Epithelial cell of esophagus (primary cell): Measurements from ENCODE around the gene NAP1L1.

Experiments used
- DNase-seq: peaks from one replicate; pipeline ENCODE4 v3.0.0; 2010; ENCODE audit warnings: low read depth
- H3K4me3 ChIP-seq: 2 replicates; pipeline ENCODE4 v1.5.1; 2011; ENCODE audit warnings: mild to moderate bottlenecking, low read length, control low read depth
- TF ChIP-seq, protein P1 (sequence below): IDR thresholded peaks from 2 replicates; pipeline ENCODE4 v1.5.1; 2011; ENCODE audit warnings: low read depth, mild to moderate bottlenecking, low read length, control low read depth, inconsistent platforms; ENCODE audit not compliant: insufficient read depth; ENCODE audit errors: missing control alignments

Gene NAP1L1

DNA sequence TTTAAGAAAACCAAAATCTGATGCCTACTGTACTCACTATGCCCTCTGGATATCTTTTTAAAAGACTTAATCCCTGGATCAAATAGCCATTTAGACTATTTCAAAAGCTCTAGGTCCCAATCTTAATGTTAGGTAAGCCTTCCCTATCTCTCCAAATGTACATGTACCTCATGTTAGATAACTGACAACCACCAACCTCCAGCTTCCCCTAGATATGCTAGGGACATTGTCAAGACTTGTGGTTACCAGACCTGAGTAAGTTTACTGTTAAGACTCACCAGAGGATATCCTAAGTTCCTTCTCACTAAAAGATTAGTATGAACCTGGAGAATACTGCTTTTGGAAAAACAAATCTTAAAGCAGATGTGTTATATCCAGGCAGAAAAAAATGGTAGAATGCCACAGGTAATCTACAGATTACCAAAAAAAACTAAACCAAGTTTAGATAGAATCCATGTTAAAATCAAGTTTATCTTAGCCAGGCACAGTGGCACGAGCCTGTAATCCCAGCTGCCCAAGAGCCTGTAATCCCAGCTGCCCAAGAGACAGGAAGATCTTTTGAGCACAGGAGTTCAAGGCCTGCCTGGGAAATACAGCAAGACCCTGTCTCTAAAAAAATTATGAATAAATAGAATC is 9.7 kb downstream of the NAP1L1 start:
- TF ChIP-seq, protein P1, sequence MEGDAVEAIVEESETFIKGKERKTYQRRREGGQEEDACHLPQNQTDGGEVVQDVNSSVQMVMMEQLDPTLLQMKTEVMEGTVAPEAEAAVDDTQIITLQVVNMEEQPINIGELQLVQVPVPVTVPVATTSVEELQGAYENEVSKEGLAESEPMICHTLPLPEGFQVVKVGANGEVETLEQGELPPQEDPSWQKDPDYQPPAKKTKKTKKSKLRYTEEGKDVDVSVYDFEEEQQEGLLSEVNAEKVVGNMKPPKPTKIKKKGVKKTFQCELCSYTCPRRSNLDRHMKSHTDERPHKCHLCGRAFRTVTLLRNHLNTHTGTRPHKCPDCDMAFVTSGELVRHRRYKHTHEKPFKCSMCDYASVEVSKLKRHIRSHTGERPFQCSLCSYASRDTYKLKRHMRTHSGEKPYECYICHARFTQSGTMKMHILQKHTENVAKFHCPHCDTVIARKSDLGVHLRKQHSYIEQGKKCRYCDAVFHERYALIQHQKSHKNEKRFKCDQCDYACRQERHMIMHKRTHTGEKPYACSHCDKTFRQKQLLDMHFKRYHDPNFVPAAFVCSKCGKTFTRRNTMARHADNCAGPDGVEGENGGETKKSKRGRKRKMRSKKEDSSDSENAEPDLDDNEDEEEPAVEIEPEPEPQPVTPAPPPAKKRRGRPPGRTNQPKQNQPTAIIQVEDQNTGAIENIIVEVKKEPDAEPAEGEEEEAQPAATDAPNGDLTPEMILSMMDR, result no peak
- no peak for DNase-seq
- H3K4me3 ChIP-seq, result no peak overlapping the region

DNA sequence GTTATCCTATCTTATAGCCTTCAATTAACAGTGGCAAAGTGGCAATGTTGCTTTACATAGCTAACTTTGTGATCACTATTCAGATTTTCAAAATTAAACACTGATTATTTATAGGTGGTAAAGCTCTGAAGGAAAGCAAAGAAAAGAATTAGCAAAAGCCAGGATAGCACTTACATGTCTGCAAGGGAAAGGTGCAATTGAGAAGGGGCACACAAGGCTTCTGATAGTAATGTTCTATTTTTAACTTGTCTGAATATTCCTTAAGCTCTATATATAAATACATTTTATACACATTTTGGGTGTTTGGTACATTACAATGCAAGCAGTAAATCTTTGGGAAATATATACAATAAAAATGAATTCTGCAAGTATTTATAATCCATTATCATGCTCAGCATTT is 10.9 kb downstream of the NAP1L1 start:
- TF ChIP-seq, protein P1, result no peak
- no peak overlapping the region for H3K4me3 ChIP-seq
- no peak for DNase-seq

DNA sequence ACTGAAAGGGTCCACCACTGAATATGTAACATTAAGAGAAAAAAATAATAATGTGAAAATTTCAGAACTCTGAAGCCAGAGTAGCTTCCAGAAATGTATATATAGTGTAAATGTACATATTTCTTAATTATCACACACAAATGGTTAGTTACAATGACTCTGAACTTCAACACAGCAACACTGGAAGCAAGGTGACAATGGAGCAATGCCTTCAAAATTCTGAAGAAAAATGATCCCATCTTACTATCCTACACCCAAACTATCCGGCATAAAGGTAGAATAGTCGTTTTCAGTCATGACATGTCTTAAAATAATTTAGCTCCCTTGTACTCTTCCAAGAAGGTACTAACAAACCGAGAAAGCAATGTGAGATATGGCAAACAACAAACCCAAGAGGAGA is 11.9 kb downstream of the NAP1L1 start:
- no peak overlapping the region for H3K4me3 ChIP-seq
- DNase-seq, result no peak
- TF ChIP-seq, protein P1, result no peak

DNA sequence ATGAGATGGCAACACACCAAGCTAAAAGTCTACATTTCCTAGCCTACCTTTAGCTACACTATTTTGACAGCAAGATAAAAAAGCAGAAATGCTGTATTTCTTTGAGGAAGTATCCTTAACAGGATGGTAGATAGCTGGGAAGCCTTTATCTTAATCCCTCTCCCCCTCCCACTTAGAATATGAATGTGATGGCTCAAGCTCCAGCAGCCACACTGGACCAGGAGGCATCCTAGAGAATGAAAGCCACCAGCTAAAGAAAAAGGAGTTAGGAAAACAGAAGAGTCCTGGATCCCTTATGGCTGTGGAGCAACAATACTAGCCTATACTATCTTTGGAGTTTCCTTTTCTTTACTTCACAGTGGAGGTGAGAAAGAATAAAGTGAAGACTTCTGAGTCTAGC is 15.1 kb downstream of the NAP1L1 start:
- DNase-seq, result no peak
- H3K4me3 ChIP-seq, result no peak overlapping the region
- TF ChIP-seq, protein P1, result no peak

DNA sequence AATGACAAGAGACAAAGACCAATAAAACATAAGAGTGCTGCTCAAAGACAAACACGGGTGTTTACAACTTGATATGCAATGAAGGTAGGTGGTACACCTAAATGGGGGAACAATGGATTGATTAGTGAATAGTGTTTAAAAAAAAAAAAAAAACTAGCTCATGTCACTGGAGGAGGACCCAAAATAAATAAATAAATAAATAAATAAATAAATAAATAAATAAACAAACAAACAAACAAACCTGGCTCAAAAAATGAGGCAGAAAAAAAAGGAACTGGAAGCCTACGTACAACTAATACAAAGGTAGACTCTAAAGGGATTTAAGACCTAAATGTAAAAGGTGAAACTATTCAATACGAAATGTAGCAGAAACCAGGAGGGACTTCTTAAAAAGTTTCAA is 18.6 kb downstream of the NAP1L1 start:
- DNase-seq, result no peak
- TF ChIP-seq, protein P1, result no peak
- H3K4me3 ChIP-seq, result no peak overlapping the region

DNA sequence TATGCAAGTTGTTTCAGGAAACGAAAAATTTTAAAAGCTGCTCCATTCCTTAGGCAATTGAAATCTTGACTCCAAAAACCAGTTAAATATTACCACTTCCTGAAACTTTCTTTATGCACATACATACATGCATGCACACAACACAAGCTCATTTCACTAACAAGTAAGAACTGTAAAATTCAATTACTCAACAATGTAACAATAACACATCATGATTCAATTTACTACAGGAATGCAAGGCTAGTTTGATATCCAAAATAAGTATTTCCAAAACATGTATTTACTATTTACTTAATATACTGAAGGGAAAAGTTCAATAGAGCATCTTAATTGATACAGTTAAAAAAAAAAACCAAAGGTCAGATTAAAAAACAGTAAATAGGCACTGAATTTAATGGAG is 19.6 kb downstream of the NAP1L1 start:
- no peak overlapping the region for H3K4me3 ChIP-seq
- TF ChIP-seq, protein P1, result no peak
- no peak for DNase-seq

DNA sequence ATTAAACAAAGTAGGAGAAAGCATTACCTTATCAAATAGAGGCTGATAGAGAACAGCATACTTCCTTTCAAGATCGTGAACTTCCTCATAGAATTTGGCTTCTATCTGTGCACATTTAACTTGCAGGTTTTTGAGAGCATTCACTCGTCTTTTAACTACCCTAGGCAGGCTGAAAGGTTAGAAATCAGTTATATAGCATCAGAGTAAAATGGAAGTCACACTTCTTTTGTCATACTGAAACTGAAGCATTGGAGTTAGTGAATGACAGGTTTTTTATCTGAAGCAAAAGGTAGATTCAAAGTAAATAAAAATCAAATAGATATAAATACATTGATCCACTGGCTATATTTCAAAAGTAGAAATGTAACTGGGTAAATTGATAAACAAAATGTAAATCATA is 24.4 kb downstream of the NAP1L1 start:
- no peak overlapping the region for H3K4me3 ChIP-seq
- DNase-seq, result no peak
- TF ChIP-seq, protein P1, result no peak
